ENCODE results near the gene EFNB1.

Gene EFNB1

DNA sequence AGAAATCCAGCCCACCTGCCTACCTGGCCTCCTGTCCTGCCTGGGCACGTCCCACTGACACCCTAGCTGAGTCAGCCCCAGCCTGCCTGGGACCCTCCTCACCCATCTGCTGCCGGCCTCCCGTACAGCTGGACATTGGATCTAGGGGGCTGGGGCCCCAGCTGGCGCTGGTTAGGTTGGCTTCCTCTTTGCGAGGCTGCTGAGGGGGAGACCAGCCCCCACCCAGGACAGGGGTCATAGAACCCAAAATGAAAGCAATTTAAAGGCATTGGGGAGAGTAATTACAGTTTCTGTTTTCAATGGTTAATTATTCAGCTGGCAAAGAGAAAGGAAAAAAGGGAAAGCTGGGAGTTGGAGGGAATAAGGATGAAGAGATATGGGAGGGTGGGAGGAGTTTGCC lies 15.8 kb downstream of the EFNB1 start:
- DNase-seq, result no peak

- DNase-seq, result no peak
Measured at GRCh38 chrX:68846536-68846935, 17.7 kb downstream of the EFNB1 start.

DNA sequence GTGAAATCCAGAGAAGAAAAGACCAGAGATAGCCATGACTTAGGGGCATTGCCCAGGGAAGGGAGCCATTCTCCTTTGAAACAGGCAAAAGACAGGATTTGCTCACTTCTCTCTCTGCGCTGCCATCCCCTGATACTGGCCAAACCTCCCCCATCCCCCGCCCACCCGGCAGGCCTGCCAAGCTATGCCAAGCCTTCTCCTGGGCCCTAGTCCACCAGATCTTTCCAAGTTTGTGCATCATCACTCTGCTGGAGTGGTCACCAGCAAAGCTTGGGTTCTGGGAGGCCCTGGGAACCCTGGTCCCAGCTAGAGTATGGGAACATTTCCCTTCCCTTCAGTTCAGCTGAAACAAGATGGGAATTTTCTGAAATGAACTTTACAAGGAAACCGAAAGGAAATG lies 18.4 kb downstream of the EFNB1 start:
- DNase-seq, result no peak

GRCh38 chrX:68848189-68848940 lies 19.5 kb downstream of the EFNB1 start:
- no peak for DNase-seq

DNA sequence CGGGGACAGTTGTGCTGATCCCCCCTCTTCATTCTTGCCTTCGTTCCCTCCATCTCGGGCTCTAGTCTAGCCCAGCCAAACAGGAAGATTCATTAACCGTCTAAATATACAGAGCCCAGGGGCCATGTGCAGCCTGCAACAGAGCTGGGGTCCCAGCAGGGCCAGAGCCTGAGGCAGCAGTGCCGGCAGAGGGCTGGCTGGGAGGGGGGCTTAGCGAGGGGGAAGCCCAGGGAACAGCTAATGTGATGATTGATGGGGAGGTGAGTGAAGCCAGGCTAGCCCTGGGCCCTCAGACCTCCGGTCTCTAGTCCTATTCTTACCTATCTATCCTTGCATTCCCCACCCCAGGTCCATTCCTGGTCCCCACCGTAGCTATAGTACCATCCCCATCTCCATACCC lies 22.3 kb downstream of the EFNB1 start:
- no peak for DNase-seq

DNA sequence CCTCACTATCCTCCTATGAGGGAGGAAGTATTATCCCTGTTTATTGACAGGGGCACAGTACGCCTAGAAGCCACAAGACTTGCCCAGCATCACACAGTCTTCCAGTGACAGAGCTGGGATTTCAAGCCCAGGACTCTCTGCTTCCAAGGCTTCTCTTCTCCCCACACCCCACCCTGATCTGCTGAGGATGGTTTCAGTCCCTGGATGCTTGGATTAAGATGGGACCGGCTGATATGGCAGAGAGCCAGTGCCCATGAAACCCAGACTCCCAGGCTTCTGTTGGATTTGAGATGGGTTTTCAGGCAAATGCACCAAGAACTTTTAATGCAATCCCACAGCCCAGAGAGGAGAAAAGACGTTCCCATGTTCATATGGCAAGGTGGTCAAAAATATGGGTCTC lies 23.2 kb downstream of the EFNB1 start:
- DNase-seq, result no peak

DNA sequence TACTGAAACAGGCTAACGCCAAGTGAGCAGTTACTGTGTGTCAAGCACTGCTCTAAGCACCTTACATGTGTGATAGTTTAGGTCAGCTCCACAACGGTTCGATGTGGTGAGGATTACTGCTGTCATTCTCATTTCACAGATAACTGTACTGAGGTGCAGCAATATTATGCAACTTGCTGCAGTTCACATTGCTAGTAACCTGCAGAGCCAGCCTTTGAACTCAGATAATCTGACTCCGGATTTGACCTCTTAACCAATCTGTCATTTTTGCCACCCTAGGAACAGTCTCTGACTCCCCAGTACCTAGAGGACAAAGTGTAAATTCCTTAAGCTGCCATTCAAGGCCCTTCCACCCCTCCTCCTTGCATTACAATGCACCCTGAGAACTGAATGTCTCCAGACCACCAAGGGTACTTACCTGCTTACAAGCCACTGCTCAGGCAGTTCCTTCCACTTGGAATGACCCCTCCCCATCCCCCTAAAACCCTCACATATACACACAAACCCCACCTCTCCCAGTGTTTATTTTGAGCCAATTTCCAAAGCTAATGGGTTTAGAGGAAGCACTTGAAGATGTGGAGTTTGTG lies 24.9 kb downstream of the EFNB1 start:
- no peak for DNase-seq

DNA sequence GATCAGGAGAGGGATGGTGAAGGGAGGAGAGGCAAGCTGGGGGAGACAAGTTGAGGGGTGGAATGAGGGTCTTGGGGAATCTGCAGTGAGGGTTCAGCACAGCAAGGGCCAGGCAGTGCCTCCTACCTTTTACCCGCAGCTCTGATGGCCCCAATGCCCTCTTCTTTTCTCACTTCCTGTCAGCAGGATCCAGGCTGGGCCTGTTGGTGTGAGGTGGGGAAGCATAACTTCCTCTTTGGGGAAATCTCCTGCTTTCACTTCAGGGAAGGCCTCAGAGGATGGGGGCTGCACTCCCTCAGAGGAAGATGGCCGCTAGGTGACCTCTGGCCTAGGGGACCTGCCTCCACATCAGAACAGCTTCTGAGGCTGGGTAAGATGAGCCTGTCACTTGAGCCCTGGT lies 36.5 kb downstream of the EFNB1 start:
- DNase-seq, result no peak

DNA sequence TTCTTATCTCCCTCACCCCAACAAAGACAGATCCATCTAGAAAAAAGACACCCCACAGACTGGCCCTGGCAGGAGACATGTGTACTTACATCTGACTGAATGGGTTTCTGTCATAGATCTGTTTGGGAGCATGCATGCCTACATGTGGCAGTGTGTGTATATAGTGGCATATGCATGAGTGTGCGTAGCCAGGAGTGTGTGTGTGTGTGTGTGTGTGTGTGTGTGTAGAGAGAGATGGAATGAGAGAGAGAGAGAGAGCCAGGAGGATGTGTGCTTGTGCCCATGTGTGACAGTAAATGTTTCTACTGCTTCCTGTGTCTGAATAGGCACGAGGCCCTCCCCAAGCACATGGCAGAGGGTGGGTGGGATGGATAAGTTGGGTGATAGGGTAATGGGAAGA lies 37.1 kb downstream of the EFNB1 start:
- DNase-seq, result no peak

GRCh38 chrX:68867458-68868112 lies 38.8 kb downstream of the EFNB1 start:
- DNase-seq, result no peak

- DNase-seq, result no peak
Measured at GRCh38 chrX:68868316-68868715, 39.5 kb downstream of the EFNB1 start.

- DNase-seq, result no peak
Measured at GRCh38 chrX:68868902-68869800, 40.3 kb downstream of the EFNB1 start.

GRCh38 chrX:68870357-68870756 lies 41.5 kb downstream of the EFNB1 start:
- DNase-seq, result no peak

GRCh38 chrX:68872171-68872570 lies 43.4 kb downstream of the EFNB1 start:
- no peak for DNase-seq

DNA sequence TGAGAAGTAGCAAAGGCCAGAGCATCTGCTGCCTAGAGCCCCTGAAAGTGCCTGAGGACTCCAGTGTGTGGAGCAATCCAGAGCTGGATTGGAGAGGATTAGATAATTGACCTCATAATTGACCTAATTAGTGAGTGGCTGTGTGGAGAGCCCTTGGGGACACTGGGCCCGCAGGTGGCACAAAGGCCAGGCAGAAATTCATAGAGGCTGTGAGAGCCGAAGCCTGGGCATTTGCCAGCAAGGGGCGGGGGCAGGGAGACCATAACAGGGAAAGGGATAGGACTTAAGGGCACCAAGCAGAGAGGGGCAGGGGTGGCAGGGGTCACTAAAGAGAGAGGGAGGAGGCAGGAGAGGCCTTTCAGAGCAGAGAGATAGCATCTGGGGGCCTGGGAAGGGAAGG lies 45.3 kb downstream of the EFNB1 start:
- DNase-seq, result no peak

DNA sequence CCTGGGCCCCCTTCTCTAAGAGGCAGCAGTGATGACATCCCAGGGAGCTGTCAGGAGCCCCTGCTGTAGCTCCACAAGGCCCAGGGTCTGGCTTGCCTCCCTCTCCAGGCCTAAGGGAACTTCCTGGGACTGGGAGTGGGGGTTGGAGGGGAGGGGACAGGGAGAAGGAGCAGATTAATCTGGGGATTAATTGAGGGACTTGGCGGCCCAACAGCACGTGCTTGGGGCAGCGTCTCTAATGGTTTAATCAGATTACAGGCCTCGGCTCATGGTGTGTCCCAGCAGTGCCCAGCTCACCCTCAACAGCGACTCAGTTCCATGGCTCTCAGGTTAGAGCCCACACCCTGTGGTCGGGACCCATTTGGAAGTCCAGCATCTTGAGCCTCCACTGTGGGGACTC lies 47.9 kb downstream of the EFNB1 start:
- no peak for DNase-seq

- DNase-seq, result no peak
Measured at GRCh38 chrX:68877606-68878005, 48.8 kb downstream of the EFNB1 start.

DNA sequence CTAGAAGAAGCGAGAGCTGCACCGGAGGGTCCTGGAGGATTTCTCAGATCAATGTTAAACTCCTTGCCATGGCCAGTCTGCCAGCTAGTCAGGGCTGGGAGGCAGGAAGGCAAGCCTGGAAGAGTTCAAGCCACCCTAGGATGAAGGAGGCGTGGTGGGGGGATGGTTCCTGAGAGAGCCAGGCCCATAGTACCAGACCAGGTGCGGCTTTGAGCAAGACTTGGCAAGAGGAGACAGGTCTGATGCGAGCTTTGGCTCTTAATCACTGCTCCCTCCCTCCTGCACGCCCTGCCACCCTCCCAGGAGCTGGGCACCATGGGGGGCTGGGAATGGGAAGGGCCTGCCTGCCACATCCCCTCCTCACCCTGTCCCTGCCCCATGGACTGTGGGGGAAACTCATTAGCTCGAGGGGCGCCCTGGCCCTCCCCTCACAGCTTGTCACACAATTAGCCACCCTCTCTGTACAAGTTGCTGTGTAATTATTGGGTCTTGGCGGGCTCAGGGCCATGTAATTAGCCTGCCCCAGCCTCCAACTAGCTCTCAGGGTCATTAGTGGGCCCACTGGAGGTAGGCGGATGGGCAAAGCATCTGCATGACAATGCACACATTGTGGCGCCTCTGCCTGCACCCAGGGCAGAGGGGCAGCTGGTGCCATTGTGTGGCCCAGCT lies 50.3 kb downstream of the EFNB1 start:
- no peak for DNase-seq

GRCh38 chrX:68880846-68881552 lies 52.2 kb downstream of the EFNB1 start:
- no peak for DNase-seq

DNA sequence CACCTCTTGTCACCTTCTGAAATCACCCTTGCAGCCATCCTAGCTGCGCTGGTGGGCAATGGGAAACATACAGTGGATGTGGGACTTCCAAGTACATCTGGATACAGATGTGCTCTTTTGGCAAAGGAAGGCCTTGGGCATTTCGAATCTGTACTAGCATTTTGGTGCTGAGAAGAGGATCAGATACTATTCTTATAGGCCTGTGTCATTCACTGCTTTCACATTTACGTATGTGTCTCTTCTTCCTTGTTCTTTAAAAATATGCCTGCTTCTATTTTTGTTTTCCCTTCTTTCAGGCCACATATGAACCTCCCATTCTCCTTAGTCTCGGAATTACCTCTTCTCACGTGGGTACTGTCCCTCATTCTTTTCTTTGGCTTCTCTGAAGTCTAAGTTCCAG lies 53.1 kb downstream of the EFNB1 start:
- no peak for DNase-seq

DNA sequence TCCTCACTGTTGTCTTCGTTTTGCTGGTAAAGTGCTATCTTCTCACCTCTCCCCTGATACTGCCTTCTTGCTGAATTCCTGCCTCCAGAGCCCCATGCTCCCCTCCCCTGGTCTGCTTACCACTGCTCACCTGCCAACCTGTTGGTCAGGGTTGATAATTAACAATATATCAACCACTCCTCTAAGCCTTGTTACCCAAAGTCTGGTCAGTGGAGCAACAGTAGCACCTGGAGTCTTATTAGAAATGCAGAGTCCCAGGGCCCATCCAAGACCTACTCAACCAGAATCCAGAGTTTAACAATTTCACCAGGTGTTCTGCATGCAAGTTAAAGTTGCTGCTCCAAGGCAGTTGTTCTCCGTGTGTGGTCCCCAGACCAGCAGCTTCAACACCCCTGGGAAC lies 55.0 kb downstream of the EFNB1 start:
- DNase-seq, result no peak

DNA sequence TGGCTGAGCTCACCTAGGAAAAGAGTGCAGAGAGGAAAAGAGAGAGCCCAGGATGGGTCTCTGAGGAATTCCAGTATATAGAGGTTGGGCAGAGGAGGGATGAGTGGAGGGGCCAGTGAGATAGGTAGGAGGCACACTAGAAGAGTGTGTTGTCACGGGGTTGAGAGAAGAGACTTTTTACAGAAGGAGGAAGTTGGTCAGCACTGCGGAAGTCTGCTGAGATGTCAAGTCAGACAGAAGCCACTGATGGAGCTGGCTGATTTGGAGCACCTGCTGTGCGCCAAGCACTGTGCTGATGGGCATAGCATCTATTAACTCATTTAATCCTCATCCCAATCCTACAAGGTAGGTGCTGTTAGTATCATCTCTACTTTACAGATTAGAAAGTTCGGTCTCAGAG lies 60.4 kb downstream of the EFNB1 start:
- no peak for DNase-seq

Measured in NK-92 treated with Interleukin-12 subunit alpha and Interleukin-12 subunit beta, amount 100 ng/mL, for 24 hours (cell line).